Progenitor cell of endocrine pancreas (in vitro differentiated cells): ENCODE measurements around the gene ACTA2. TPM values are rescaled to one million over a fixed set of nuclear protein-coding genes. Genes with fewer than 3 reads are reported as not detected.

Experiments
- DNase-seq: peaks from one replicate; pipeline ENCODE4 v3.0.0; 2021; ENCODE audit warnings: low spot score; ENCODE audit not compliant: unreplicated experiment
- H3K27ac Mint-ChIP-seq: 2 replicates; pipeline ENCODE4 v1.8.0; 2021; ENCODE audit warnings: mild to moderate bottlenecking, moderate library complexity, mixed read lengths
- H3K27me3 Mint-ChIP-seq: 2 replicates; pipeline ENCODE4 v1.8.0; 2021; ENCODE audit warnings: mixed read lengths
- H3K36me3 Mint-ChIP-seq: 2 replicates; pipeline ENCODE4 v1.8.0; 2022; ENCODE audit warnings: mixed read lengths; ENCODE audit not compliant: insufficient read depth
- H3K4me1 Mint-ChIP-seq: 2 replicates; pipeline ENCODE4 v1.8.0; 2021; ENCODE audit warnings: low read depth, mixed read lengths
- H3K4me3 Mint-ChIP-seq: 2 replicates; pipeline ENCODE4 v1.8.0; 2021; ENCODE audit warnings: low read depth, mild to moderate bottlenecking, moderate library complexity, mixed read lengths
- H3K9me3 Mint-ChIP-seq: 2 replicates; pipeline ENCODE4 v1.8.0; 2021; ENCODE audit warnings: low read depth, mixed read lengths
- total RNA-seq: library from RNA; stranded (reverse); gene quantifications from 2 replicates; pipeline ENCODE4 v1.2.1, GENCODE V29; 2021
- TF ChIP-seq, protein P1 (sequence below): fragments of 200-600 bp; sonication (generic); IDR thresholded peaks from one replicate; pipeline ENCODE4 v1.5.0; 2021; ENCODE audit warnings: antibody characterized with exemption, mild to moderate bottlenecking; ENCODE audit not compliant: unreplicated experiment

The ACTA2 gene
- total RNA-seq, 1 donor from 2014 or later = 4.1 TPM

GRCh38 chr10:88962336-88962735 lies 9.8 kb upstream of the ACTA2 start:
- H3K9me3 Mint-ChIP-seq = no peaks in the 10 kb centered on the region
- TF ChIP-seq, protein P1, sequence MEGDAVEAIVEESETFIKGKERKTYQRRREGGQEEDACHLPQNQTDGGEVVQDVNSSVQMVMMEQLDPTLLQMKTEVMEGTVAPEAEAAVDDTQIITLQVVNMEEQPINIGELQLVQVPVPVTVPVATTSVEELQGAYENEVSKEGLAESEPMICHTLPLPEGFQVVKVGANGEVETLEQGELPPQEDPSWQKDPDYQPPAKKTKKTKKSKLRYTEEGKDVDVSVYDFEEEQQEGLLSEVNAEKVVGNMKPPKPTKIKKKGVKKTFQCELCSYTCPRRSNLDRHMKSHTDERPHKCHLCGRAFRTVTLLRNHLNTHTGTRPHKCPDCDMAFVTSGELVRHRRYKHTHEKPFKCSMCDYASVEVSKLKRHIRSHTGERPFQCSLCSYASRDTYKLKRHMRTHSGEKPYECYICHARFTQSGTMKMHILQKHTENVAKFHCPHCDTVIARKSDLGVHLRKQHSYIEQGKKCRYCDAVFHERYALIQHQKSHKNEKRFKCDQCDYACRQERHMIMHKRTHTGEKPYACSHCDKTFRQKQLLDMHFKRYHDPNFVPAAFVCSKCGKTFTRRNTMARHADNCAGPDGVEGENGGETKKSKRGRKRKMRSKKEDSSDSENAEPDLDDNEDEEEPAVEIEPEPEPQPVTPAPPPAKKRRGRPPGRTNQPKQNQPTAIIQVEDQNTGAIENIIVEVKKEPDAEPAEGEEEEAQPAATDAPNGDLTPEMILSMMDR = no peak
- H3K4me3 Mint-ChIP-seq = no peak overlapping the region
- H3K36me3 Mint-ChIP-seq = no peaks in the 10 kb centered on the region
- no peak overlapping the region for H3K27ac Mint-ChIP-seq
- DNase-seq = no peak
- peaks cover 7% of the 10 kb centered on the region for H3K4me1 Mint-ChIP-seq
- peaks cover 6% of the 10 kb centered on the region for H3K27me3 Mint-ChIP-seq

- Mint-ChIP-seq H3K36me3 (no peaks in the 10 kb centered on the region), H3K27ac (no peak overlapping the region), H3K9me3 (no peaks in the 10 kb centered on the region), H3K27me3 (peaks cover 6% of the 10 kb centered on the region), H3K4me1 (peaks cover 8% of the 10 kb centered on the region), H3K4me3 (no peak overlapping the region)
- DNase-seq = no peak
- TF ChIP-seq, protein P1 = no peak
Observed at GRCh38 chr10:88961266-88961665, 8.7 kb upstream of the ACTA2 start.

DNA sequence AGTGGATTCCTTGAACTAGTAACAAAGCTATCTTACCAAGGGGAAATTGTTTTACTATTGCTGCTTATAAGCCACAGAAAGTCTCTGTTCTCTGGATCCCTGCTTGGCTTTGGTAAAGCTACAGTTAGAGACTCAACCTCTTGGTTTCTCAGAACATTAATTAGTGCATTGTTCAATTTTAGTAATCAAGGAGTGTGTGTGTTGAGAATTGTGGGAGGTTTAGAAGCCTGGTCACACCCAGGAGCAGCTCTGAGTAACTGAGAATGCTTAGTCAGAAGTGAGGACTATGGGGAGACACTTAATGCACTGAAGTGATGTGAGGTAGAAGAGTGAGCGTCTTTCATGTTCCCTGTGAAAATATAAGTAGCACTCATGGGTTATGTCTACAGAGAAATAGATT lies 8.2 kb upstream of the ACTA2 start:
- TF ChIP-seq, protein P1 = no peak
- Mint-ChIP-seq H3K4me3 (no peak overlapping the region), H3K36me3 (no peaks in the 10 kb centered on the region), H3K27me3 (peaks cover 6% of the 10 kb centered on the region), H3K4me1 (peaks cover 8% of the 10 kb centered on the region), H3K27ac (peak overlapping the region; percentile 12), H3K9me3 (no peaks in the 10 kb centered on the region)
- no peak for DNase-seq

GRCh38 chr10:88958721-88959120 lies 6.1 kb upstream of the ACTA2 start:
- Mint-ChIP-seq H3K36me3 (no peaks in the 10 kb centered on the region), H3K4me1 (peaks cover 3% of the 10 kb centered on the region), H3K4me3 (no peak overlapping the region), H3K27me3 (peaks cover 3% of the 10 kb centered on the region), H3K9me3 (no peaks in the 10 kb centered on the region), H3K27ac (no peak overlapping the region)
- TF ChIP-seq, protein P1 = no peak
- no peak for DNase-seq

GRCh38 chr10:88957381-88957780 lies 4.8 kb upstream of the ACTA2 start:
- no peak for DNase-seq
- Mint-ChIP-seq H3K27ac (no peak overlapping the region), H3K4me3 (no peak overlapping the region), H3K36me3 (no peaks in the 10 kb centered on the region), H3K4me1 (peaks cover 3% of the 10 kb centered on the region), H3K27me3 (peaks cover 8% of the 10 kb centered on the region), H3K9me3 (no peaks in the 10 kb centered on the region)
- TF ChIP-seq, protein P1 = no peak
